SK-N-SH (cell line): ENCODE results near the gene ASCC1.

Source experiments
- RXRA ChIP-seq: IDR thresholded peaks from 2 replicates; pipeline ENCODE4 v1.4.0; 2012; ENCODE audit warnings: low read depth, mild to moderate bottlenecking, borderline replicate concordance
- TF ChIP-seq, protein P1 (sequence below): fragments of 200-600 bp; sonication (generic); IDR thresholded peaks from 2 replicates; pipeline ENCODE4 v1.6.1; 2017; ENCODE audit warnings: antibody characterized with exemption, mild to moderate bottlenecking, moderate library complexity
- TF ChIP-seq, protein P2 (sequence below): IDR thresholded peaks from 2 replicates; pipeline ENCODE4 v1.4.0; 2012; ENCODE audit warnings: low read depth, borderline replicate concordance

- TF ChIP-seq, protein P1, sequence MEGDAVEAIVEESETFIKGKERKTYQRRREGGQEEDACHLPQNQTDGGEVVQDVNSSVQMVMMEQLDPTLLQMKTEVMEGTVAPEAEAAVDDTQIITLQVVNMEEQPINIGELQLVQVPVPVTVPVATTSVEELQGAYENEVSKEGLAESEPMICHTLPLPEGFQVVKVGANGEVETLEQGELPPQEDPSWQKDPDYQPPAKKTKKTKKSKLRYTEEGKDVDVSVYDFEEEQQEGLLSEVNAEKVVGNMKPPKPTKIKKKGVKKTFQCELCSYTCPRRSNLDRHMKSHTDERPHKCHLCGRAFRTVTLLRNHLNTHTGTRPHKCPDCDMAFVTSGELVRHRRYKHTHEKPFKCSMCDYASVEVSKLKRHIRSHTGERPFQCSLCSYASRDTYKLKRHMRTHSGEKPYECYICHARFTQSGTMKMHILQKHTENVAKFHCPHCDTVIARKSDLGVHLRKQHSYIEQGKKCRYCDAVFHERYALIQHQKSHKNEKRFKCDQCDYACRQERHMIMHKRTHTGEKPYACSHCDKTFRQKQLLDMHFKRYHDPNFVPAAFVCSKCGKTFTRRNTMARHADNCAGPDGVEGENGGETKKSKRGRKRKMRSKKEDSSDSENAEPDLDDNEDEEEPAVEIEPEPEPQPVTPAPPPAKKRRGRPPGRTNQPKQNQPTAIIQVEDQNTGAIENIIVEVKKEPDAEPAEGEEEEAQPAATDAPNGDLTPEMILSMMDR, result no peak
- TF ChIP-seq RXRA, result no peak
- TF ChIP-seq, protein P2, sequence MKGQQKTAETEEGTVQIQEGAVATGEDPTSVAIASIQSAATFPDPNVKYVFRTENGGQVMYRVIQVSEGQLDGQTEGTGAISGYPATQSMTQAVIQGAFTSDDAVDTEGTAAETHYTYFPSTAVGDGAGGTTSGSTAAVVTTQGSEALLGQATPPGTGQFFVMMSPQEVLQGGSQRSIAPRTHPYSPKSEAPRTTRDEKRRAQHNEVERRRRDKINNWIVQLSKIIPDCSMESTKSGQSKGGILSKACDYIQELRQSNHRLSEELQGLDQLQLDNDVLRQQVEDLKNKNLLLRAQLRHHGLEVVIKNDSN, result no peak
These were observed 111.5 kb downstream of the ASCC1 start for GRCh38 chr10:72104472-72105097.
